HepG2 (cell line): Measurements from ENCODE around the gene BCAR3. TPM values are rescaled to one million over a fixed set of nuclear protein-coding genes. Genes with fewer than 3 reads are reported as not detected.

Experiments used
- ATAC-seq: fragments of 200-7000 bp; cut with Tn5 transposase; 3 replicates; pipeline ENCODE4 v1.9.1; 2020; ENCODE audit warnings: mild to moderate bottlenecking, moderate library complexity
- BruUV-seq: library from RNA; stranded (reverse); fragments of 400-500 nt; replicated peaks from 2 replicates; lab custom pipeline; 2021; lab: Mats Ljungman, UMichigan
- CTCF ChIA-PET: fragments of 300-600 bp; formaldehyde crosslinking; extraction: SDS; loops from one replicate; lab custom pipeline; 2021; ENCODE audit warnings: low total read pairs, inconsistent platforms, low intra/inter-chr PET ratio; lab: Yijun Ruan, JAX
- POLR2A ChIA-PET: fragments of 350-600 bp; sonication (Branson Sonifier 250); formaldehyde crosslinking; loops from one replicate; lab custom pipeline; 2020; ENCODE audit warnings: antibody characterized with exemption, inconsistent platforms; lab: Yijun Ruan, JAX
- DNase-seq: peaks from one replicate; pipeline ENCODE4 v3.0.0-alpha.2; 2015; ENCODE audit warnings: low spot score
- FAIRE-seq: peaks from 3 replicates; lab custom pipeline; 2011; peaks lifted over from hg19 to GRCh38; lab: Jason Lieb, UNC
- H2AFZ ChIP-seq: one replicate; pipeline ENCODE4 v1.6.1; 2011; ENCODE audit warnings: low read length, inconsistent platforms
- H3K27ac ChIP-seq: fragments of 300-600 bp; 3 replicates; pipeline ENCODE4 v1.8.0; 2011; ENCODE audit warnings: mixed run types, mild to moderate bottlenecking, mixed read lengths, low read length, inconsistent platforms; ENCODE audit not compliant: insufficient read depth; ENCODE audit errors: extremely low read length
- H3K27me3 ChIP-seq, 2 experiments: fragments of 200-600 bp in 1 of 2; 2 replicates in 1 of 2; 3 replicates in 1 of 2; pipeline versions ENCODE4 v1.6.0 to v1.8.0; 2011; ENCODE audit warnings: low read length in 2 of 2, mild to moderate bottlenecking in 2 of 2, moderate library complexity in 2 of 2, inconsistent platforms in 1 of 2; ENCODE audit not compliant: insufficient read depth in 2 of 2, control insufficient read depth in 1 of 2
- H3K36me3 ChIP-seq, 2 experiments: fragments of 200-600 bp in 1 of 2; replicated peaks in 1 of 2; 2 replicates in 1 of 2; 3 replicates in 1 of 2; pipeline versions ENCODE4 v1.5.1 to v1.8.0; 2011; ENCODE audit warnings: low read length in 2 of 2, inconsistent platforms in 1 of 2; ENCODE audit not compliant: insufficient read depth in 2 of 2, control insufficient read depth in 1 of 2
- H3K4me1 ChIP-seq: 2 replicates; pipeline ENCODE4 v1.5.1; 2012; ENCODE audit warnings: low read length, inconsistent platforms; ENCODE audit not compliant: insufficient read depth
- H3K4me2 ChIP-seq: 2 replicates; pipeline ENCODE4 v1.6.0; 2011; ENCODE audit warnings: low read depth, low read length, inconsistent platforms
- H3K4me3 ChIP-seq, 3 experiments: fragments of 200-600 bp in 1 of 3; sonication (generic), shearing (Covaris generic) in 1 of 3; replicated peaks in 1 of 3; 2 replicates each; pipeline ENCODE4 v1.5.1; 2011 to 2016; ENCODE audit warnings: low read length in 3 of 3, inconsistent platforms in 2 of 3, low read depth in 2 of 3, mild to moderate bottlenecking in 2 of 3, control low read depth in 1 of 3, mixed read lengths in 1 of 3; ENCODE audit not compliant: insufficient read depth in 1 of 3
- H3K79me2 ChIP-seq: one replicate; pipeline ENCODE4 v1.6.1; 2011; ENCODE audit warnings: low read length, inconsistent platforms; ENCODE audit not compliant: insufficient read depth
- H3K9ac ChIP-seq: 2 replicates; pipeline ENCODE4 v1.6.0; 2011; ENCODE audit warnings: mild to moderate bottlenecking, low read depth, low read length, inconsistent platforms; ENCODE audit not compliant: insufficient read depth
- H3K9me3 ChIP-seq: 2 replicates; pipeline ENCODE4 v1.5.1; 2012; ENCODE audit warnings: mild to moderate bottlenecking, low read length
- H4K20me1 ChIP-seq: 2 replicates; pipeline ENCODE4 v1.6.0; 2011; ENCODE audit warnings: inconsistent platforms, mild to moderate bottlenecking, low read length, moderate library complexity; ENCODE audit not compliant: insufficient read depth
- CEBPB ChIP-seq: IDR thresholded peaks from 2 replicates; pipeline ENCODE4 v1.6.1; 2011; ENCODE audit warnings: low read depth, low read length, improper control_type of control experiment, borderline replicate concordance
- MAFK ChIP-seq, 2 experiments: IDR thresholded peaks in 1 of 2; conservative IDR thresholded peaks in 1 of 2; 2 replicates each; pipeline ENCODE4 v1.6.1; 2011; ENCODE audit warnings: improper control_type of control experiment in 2 of 2, low read length in 2 of 2
- POLR2A ChIP-seq, 2 experiments: IDR thresholded peaks; 2 replicates each; pipeline ENCODE4 v1.6.1; 2011; ENCODE audit warnings: low read depth in 2 of 2, low read length in 2 of 2, mild to moderate bottlenecking in 1 of 2, moderate library complexity in 1 of 2; ENCODE audit not compliant: insufficient read depth in 1 of 2
- PRDM10 ChIP-seq: sonication (generic); formaldehyde crosslinking; IDR thresholded peaks from 2 replicates; pipeline ENCODE4 v1.4.0; 2020; ENCODE audit warnings: low read depth, missing genetic modification reagents
- SALL1 ChIP-seq: sonication (generic); formaldehyde crosslinking; IDR thresholded peaks from 2 replicates; pipeline ENCODE4 v1.8.0; 2022; ENCODE audit warnings: mild to moderate bottlenecking, missing genetic modification reagents
- ZNF275 ChIP-seq: sonication (generic); formaldehyde crosslinking; IDR thresholded peaks from 2 replicates; pipeline ENCODE4 v1.8.0; 2022; ENCODE audit warnings: missing genetic modification reagents, mild to moderate bottlenecking, inconsistent platforms, borderline replicate concordance
- ZNF501 ChIP-seq: sonication (generic); formaldehyde crosslinking; IDR thresholded peaks from 2 replicates; pipeline ENCODE4 v1.5.1; 2020; ENCODE audit warnings: mild to moderate bottlenecking, moderate library complexity, missing genetic modification reagents
- WGBS: methylation state at CpG from one replicate; pipeline ENCODE4 v1.1.6; 2017; ENCODE audit warnings: low lambda C conversion rate; 5-methylcytosine and 5-hydroxymethylcytosine counted together
- in situ Hi-C: cut with HindIII; loops from 2 replicates; pipeline ENCODE4 v1.10.0; 2017; ENCODE audit warnings: low pct_unique_long_range_greater_than_20kb; ENCODE audit not compliant: extremely low pct_ligation_motif_present
- intact Hi-C: fragments of 100-400 bp; cut with micrococcal nuclease; formaldehyde crosslinking; loops from one replicate; pipeline ENCODE4 v1.10.0; 2022; ENCODE audit not compliant: unreplicated experiment
- polyA plus RNA-seq, 8 experiments: library from polyadenylated mRNA; depleted of rRNA in 3 of 8; stranded (reverse) in 7 of 8; unstranded in 1 of 8; fragments of >200 nt; fragmentation: Illumina TruSeq in 4 of 8; extraction: Trizol in 4 of 8; gene quantifications; 2 replicates each; pipeline versions ENCODE4 v1.2.1 to v1.2.3, GENCODE V29; 2011 to 2016; ENCODE audit warnings: low read depth in 4 of 8, missing spikeins in 1 of 8, mixed read lengths in 1 of 8; ENCODE audit not compliant: insufficient read depth in 1 of 8
- total RNA-seq, 5 experiments: library from RNA; depleted of rRNA; stranded (reverse); fragments of >200 nt; fragmentation: Illumina TruSeq; extraction: Trizol; gene quantifications; 2 replicates each; pipeline ENCODE4 v1.2.3, GENCODE V29; 2016; ENCODE audit warnings: low read depth in 1 of 5
- TF ChIP-seq, protein P1 (sequence below): sonication (generic); formaldehyde crosslinking; IDR thresholded peaks from 2 replicates; pipeline ENCODE4 v1.5.0; 2020; ENCODE audit warnings: missing genetic modification reagents, mild to moderate bottlenecking, borderline replicate concordance

Gene BCAR3
- total and polyA plus RNA-seq, 2 of the 13 experiments (the other 11 are each of a cell fraction or from before 2014, with no cell fraction given): 3.6 to 4.8 TPM

- in situ Hi-C loops: no loop called here
- Histone ChIP-seq H3K36me3 (peaks cover 19 to 76% of the 10 kb centered on the region in 2 experiments), H3K4me2 (peak overlapping the region; percentile 96), H3K27me3 (no peaks in the 10 kb centered on the region; a peak in 1 of 5 replicates), H3K9me3 (no peaks in the 10 kb centered on the region), H3K79me2 (peaks cover 61% of the 10 kb centered on the region), H3K27ac (no peak overlapping the region), H4K20me1 (peaks cover 19% of the 10 kb centered on the region), H3K4me1 (peaks cover 78% of the 10 kb centered on the region), H3K4me3 (no peak overlapping the region), H3K9ac (peak overlapping the region; percentile 96), H2AFZ (no peak overlapping the region)
- TF ChIP-seq POLR2A (IDR thresholded peaks at IDR 0.05; ENCODE audit: insufficient read depth in 1 of 2, low read depth in 2 of 2, low read length in 2 of 2) (0 out of 4 replicates have a peak, but pooled peaks of 1 of the 2 experiments have one; percentile 4), CEBPB (no peak), MAFK (conservative IDR thresholded peaks at IDR 0.05 in 1 of 2, IDR thresholded peaks at IDR 0.05 in 1 of 2; ENCODE audit: low read length in 2 of 2) (0 out of 4 replicates have a peak, but pooled peaks have one; percentile 26 to 30)
- ATAC-seq (no peak), DNase-seq (no peak), FAIRE-seq (no peak)
- WGBS: 87% methylated on average over 4 of the region's 4 CpGs
- no TSS peak for BruUV-seq
- CTCF ChIA-PET: no interaction called here
- POLR2A ChIA-PET: interaction anchor here (4.8 kb wide), 1 partner anchor 21 kb away, joined by 25 read pairs; no protein-coding TSS in a partner anchor
- intact Hi-C loops: no loop called here
These were observed 85.1 kb downstream of the BCAR3 start for GRCh38 chr1:93596329-93597089.

- H4K20me1 ChIP-seq: peaks cover 19% of the 10 kb centered on the region
- no peak for DNase-seq
- ChIA-PET POLR2A (interaction anchor here (4.8 kb wide), 1 partner anchor 22 kb away, joined by 25 read pairs; no protein-coding TSS in a partner anchor), CTCF (no interaction called here)
- H3K4me3 ChIP-seq: peak overlapping the region in 2 of 3 experiments; percentile 81 to 88; a peak in 3 of 6 replicates
- no peaks in the 10 kb centered on the region for H3K9me3 ChIP-seq
- peaks cover 78% of the 10 kb centered on the region for H3K4me1 ChIP-seq
- H3K79me2 ChIP-seq: peaks cover 61% of the 10 kb centered on the region
- BruUV-seq: no TSS peak
- no peak overlapping the region for H2AFZ ChIP-seq
- 92% methylated on average over 4 of the region's 4 CpGs for WGBS
- intact Hi-C loops (no loop called here), in situ Hi-C loops (no loop called here)
- FAIRE-seq: no peak
- ATAC-seq: no peak
- H3K27ac ChIP-seq: no peak overlapping the region
- H3K4me2 ChIP-seq: peak overlapping the region; percentile 96
- no peaks in the 10 kb centered on the region; a peak in 1 of 5 replicates for H3K27me3 ChIP-seq
- peak overlapping the region; percentile 96 for H3K9ac ChIP-seq
- peaks cover 15 to 68% of the 10 kb centered on the region in 2 experiments for H3K36me3 ChIP-seq
- TF ChIP-seq, protein P1, sequence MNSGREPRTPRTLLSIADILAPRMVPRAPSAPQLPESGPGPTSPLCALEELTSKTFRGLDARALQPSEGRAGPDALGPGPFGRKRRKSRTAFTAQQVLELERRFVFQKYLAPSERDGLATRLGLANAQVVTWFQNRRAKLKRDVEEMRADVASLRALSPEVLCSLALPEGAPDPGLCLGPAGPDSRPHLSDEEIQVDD (CRISPR knock-in tag): no peak
- TF ChIP-seq ZNF275 (CRISPR knock-in tag) (no peak), SALL1 (CRISPR knock-in tag) (no peak), PRDM10 (CRISPR knock-in tag) (no peak), ZNF501 (CRISPR knock-in tag) (no peak)
These were observed 85.9 kb downstream of the BCAR3 start for GRCh38 chr1:93595743-93596142.
